NCI-H2196 treated with DMSO at 0.1 percent for 48 hours (cell line): Measurements from ENCODE around the gene ZNF506.
"Not testable (repeated sequence)": the region's sequence is repeated elsewhere in the genome, so short reads cannot be mapped to it uniquely, and the experiment has no call there.

Experiments
- DNase-seq: peaks from one replicate; lab custom pipeline; 2025; ENCODE audit not compliant: unreplicated experiment; lab: John Stamatoyannopoulos, UW

ZNF506 gene

GRCh38 chr19:19745496-19746285 is 75.9 kb downstream of the ZNF506 start:
- no peak for DNase-seq

DNA sequence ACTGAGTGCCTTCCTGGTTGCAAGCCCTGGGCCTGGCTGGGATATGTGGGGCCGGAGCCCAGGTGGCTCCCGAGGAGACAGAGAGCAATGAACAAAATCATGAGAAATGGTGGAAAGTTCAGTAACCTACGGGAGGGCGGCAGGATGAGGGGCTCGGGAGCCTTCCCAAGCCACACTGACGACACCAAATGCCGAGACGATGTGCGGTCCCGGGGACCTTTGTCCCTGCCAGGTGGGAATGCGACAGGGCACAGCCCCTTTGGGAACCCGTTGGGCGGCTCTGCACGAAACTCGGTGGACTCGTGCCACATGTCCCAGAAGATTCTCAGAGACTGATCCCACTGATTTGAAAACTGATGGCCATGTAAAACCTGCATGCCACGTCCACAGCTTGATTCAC is 76.9 kb downstream of the ZNF506 start:
- DNase-seq: no peak

- not testable (repeated sequence) for DNase-seq
These were observed 77.6 kb downstream of the ZNF506 start for GRCh38 chr19:19743921-19744320.

DNA sequence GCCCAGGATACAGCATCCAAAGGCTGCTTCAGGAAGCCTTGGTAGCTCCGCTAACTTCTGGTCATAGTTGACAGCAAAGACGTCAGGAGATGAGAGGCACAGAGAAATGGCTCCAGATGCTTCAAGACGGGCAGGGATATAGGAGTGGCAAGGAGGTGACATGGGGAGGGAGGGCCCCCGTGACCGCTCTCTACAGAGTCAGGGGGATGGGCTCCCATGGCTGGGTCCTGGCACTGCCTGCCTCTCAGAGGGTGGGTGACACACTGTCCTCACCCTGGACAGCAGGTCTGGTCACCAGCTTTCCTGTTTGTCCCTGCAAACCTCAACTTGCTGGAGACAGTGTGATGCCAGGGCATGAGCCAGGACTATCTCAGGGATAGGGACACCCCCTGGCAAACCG is 78.4 kb downstream of the ZNF506 start:
- no peak for DNase-seq

- no peak for DNase-seq
These were observed 78.8 kb downstream of the ZNF506 start for GRCh38 chr19:19742773-19743172.
